Naive thymus-derived CD8-positive, alpha-beta T cell (primary cell): ENCODE results near the gene ABHD15. TPM values are rescaled to one million over a fixed set of nuclear protein-coding genes. Genes with fewer than 3 reads are reported as not detected.

ENCODE experiments used
- ATAC-seq, 2 donors: fragments of 150-1000 bp; cut with Tn5 transposase in 1 of 2; sonication (Bioruptor Pico), chemical (Tn5 transposase) in 1 of 2; 1 replicate in 1 of 2; 2 replicates in 1 of 2; pipeline ENCODE4 v1.10.0; 2021; ENCODE audit warnings: mild to moderate bottlenecking in 2 of 2, moderate library complexity in 2 of 2
- POLR2A ChIA-PET: fragments of 350-600 bp; sonication (Branson Sonifier 250); formaldehyde crosslinking; loops from one replicate; lab custom pipeline; 2021; ENCODE audit warnings: antibody characterized with exemption; lab: Charles Lee
- DNase-seq, 10 donors: peaks; one replicate each; pipeline versions ENCODE4 v3.0.0 to v3.0.0-alpha.2; 2020 to 2022
- H3K27ac Mint-ChIP-seq, 10 donors: one replicate each; pipeline ENCODE4 v1.8.0; 2020 to 2022; ENCODE audit warnings: mild to moderate bottlenecking in 10 of 10, mixed read lengths in 10 of 10, moderate library complexity in 4 of 10, inconsistent platforms in 1 of 10
- H3K27me3 Mint-ChIP-seq, 5 donors: one replicate each; pipeline ENCODE4 v1.8.0; 2021 to 2022; ENCODE audit warnings: mixed read lengths in 5 of 5
- H3K36me3 Mint-ChIP-seq, 3 donors: one replicate each; pipeline ENCODE4 v1.8.0; 2020 to 2022; ENCODE audit warnings: mixed read lengths in 3 of 3, mild to moderate bottlenecking in 2 of 3, inconsistent platforms in 1 of 3
- H3K4me1 Mint-ChIP-seq, 4 donors: one replicate each; pipeline ENCODE4 v1.8.0; 2021 to 2022; ENCODE audit warnings: mixed read lengths in 4 of 4
- H3K4me3 Mint-ChIP-seq, 10 donors: one replicate each; pipeline ENCODE4 v1.8.0; 2020 to 2022; ENCODE audit warnings: mild to moderate bottlenecking in 10 of 10, mixed read lengths in 10 of 10, moderate library complexity in 6 of 10, inconsistent platforms in 1 of 10
- H3K9me3 Mint-ChIP-seq, 9 donors: one replicate each; pipeline ENCODE4 v1.8.0; 2020 to 2022; ENCODE audit warnings: mixed read lengths in 9 of 9, mild to moderate bottlenecking in 3 of 9, inconsistent platforms in 1 of 9, moderate library complexity in 1 of 9
- polyA plus RNA-seq, 3 donors: library from polyadenylated mRNA; unstranded; fragments of 300-500 nt; fragmentation: Illumina TruSeq; gene quantifications; one replicate each; pipeline ENCODE4 v1.2.3, GENCODE V29; 2021
- total RNA-seq, 8 experiments: library from RNA in 2 of 8; stranded (reverse) in 2 of 8; gene quantifications; one replicate each; pipeline ENCODE4 v1.2.3 and lab custom pipeline; 2021 to 2026

ABHD15 gene
- total and polyA plus RNA-seq, 5 experiments from 2014 or later = 4.2 to 13.8 (median 8.9) TPM

DNA sequence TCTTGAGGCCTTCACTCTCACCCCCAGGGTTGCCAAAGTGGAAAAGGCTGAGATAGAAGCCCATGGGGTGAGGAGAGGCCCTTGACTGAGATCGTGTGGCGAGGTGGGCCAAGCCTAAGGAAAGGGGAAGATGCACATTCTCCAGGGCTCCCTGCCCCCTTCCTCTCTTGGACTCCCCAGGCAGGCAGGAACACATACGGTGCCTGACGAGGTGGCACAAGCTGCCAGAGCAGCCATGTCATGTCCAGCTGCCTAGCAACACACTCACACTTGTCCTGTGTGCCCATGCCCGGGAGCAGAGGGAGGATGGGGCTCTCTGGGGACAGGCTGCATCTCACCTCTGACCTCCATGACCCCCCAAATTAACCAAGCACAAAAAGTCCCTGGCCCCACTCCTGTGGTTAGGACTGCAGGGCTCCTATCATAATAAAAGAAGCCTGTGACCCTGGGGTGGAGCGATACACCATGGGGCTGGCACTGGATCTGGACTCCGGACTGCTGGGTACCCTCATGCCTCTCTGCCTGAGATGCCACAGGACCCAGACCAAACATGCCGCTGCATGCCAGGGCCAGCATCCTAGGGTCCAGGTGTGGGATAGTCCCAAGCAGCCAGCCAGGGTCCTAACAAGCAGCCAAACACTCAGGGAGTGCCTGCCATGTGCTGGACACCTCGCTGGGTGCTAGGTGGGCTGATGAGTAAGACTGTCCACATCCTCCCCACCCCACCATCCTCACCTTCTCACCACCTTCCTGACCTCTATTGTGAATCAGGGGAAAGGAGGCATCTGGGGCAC is 20.0 kb upstream of the ABHD15 start:
- Mint-ChIP-seq H3K4me1 (peaks cover 31 to 73% (median 71%) of the 10 kb centered on the region in 4 donors), H3K36me3 (peaks cover 0 to 5% (median 3%) of the 10 kb centered on the region in 3 donors), H3K27ac (peak overlapping the region in 9 of 10 donors; percentile 28 to 94 (median 82)), H3K27me3 (no peaks in the 10 kb centered on the region), H3K4me3 (peak overlapping the region in 9 of 10 donors; percentile 36 to 95 (median 92)), H3K9me3 (no peaks in the 10 kb centered on the region)
- ATAC-seq = no peak
- POLR2A ChIA-PET = interaction anchor here (1.3 to 3.1 kb wide), 4 partner anchors 9 to 29 kb away, joined by 4 to 31 read pairs (median 12); partner anchors contain the start of gene ABHD15
- no peak for DNase-seq

DNA sequence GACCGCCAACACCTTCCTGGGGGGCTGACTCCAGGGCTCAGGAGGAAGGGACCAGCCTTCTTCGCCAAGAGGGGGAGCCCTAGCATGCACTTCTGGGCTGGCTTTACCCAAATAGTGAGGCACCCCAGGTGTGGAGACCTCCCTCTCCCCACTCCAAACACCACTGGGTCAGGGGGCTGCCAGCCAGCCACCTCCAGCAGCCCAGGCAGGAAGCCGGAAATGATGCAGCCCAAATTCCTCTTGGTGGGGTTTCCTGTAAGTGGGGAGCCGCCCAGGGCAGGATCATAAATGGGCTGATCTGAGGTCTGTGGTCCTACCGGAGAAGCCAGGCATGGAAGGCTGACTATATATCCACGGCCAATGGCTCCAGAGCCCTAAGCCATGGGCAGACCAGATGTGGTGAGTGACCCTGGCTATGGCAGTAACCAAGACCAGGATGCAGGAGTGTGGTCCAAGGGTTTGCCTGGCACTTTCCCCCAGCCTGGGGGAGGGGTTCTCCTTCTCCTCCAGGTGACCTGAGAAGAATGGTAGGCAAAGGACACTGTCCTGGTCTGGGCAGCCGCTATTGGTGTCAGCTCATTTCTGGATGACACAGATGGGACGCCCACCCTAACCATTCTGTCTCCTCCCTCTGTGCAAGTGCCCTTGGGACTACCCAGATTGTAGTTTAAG is 18.4 kb upstream of the ABHD15 start:
- no peak for ATAC-seq
- H3K4me1 Mint-ChIP-seq = peaks cover 26 to 64% (median 60%) of the 10 kb centered on the region in 4 donors

DNA sequence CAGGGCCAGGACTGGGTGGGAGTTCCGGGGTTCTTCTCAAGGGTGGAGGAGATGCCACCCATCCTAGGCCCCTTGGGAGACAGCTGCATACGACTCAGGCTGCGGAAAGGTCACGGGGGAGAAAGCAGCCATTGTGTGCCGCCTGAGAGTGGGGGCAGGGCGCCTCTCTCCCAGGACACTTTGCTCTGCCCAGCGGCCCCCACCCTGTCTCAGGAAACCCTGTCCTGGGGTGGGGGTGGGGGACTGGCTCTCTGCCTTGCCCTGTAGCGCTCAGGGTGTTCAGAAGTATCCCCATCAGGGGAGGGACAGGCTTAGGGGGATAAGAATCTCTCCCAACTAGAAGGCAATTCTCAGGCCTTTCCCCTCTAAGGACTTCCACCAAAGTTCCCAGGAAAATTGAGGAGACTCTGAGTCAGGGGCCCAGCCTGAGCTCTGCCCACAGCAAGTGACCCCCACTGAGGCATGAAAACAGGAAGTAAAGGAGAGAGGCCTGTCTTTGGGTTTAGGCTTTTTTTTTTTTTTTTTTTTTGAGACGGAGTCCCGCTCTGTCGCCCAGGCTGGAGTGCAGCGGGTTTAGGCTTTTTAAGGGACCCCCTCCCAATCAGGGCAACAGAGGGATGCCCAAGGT is 17.7 kb upstream of the ABHD15 start:
- Mint-ChIP-seq H3K36me3 (peaks cover 0 to 15% (median 3%) of the 10 kb centered on the region in 3 donors), H3K4me1 (peaks cover 25 to 61% (median 57%) of the 10 kb centered on the region in 4 donors), H3K4me3 (peak overlapping the region in 5 of 10 donors; percentile 30 to 80 (median 64)), H3K9me3 (no peaks in the 10 kb centered on the region), H3K27ac (peak overlapping the region in 9 of 10 donors; percentile 61 to 83 (median 76)), H3K27me3 (no peaks in the 10 kb centered on the region)
- no peak for DNase-seq
- POLR2A ChIA-PET = interaction anchor here (0.7 to 6.0 kb wide), 4 partner anchors 8 to 345 kb away, joined by 5 to 43 read pairs (median 14); partner anchors contain the start of genes ANKRD13B and SSH2
- ATAC-seq = no peak

More for the DNA sequence above, 18.4 kb upstream of the ABHD15 start:
- Mint-ChIP-seq H3K36me3 (peaks cover 0 to 10% (median 3%) of the 10 kb centered on the region in 3 donors), H3K27ac (peak overlapping the region in 8 of 10 donors; percentile 21 to 83 (median 74)), H3K27me3 (no peaks in the 10 kb centered on the region), H3K9me3 (no peaks in the 10 kb centered on the region), H3K4me3 (peak overlapping the region in 8 of 10 donors; percentile 7 to 70 (median 30))
- POLR2A ChIA-PET = interaction anchor here (0.7 to 3.1 kb wide), 3 partner anchors 16 to 345 kb away, joined by 5 to 20 read pairs (median 9); partner anchors contain the start of gene SSH2
- DNase-seq = peak in 5 of 10 donors; percentile 11 to 68 (median 27)

DNA sequence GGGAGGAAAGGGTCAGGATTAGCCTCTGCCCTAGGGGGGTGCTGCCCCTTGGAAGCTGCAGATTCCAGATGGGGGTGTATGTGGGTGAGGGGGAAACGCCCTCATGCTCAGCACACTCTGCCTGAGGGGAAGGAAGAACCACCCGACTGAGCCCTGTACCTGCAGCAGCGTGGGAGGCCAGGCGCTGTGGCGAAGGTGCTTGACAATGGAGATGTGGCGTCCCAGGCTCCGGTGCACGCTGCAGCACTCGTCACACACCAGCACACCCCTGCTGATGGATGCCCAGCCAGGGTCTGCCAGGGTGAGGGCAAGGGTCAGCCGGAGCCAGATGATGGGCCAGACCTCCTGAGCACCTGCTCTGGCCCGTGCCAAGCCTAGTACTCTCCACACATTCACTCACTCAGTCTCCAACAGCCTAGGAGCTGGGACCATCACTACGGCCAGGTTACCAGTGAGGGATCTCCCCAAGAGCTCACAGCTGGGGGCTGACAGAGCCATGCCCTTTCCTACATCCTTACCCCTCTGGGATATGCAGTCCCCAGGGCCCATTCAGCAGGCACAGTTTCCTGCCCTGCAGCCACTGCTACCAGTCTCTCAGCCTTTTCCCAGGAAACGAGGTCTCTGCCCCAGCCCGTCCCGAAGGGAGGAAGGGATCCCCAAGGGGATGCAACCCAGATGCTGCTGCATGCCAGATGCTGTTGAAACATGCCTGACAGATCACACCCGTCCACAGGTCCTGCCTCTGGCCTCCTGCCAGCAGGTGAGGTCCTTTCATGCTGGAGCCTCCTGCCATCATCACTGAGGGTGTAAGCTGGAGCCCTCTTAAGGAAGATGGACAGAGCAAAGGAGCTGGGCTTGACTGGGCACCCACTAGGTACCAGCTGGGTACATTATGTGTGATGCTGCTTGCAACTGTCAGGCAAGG is 16.7 kb upstream of the ABHD15 start:
- H3K4me1 Mint-ChIP-seq = peaks cover 27 to 61% (median 57%) of the 10 kb centered on the region in 4 donors
- peaks cover 0 to 15% (median 3%) of the 10 kb centered on the region in 3 donors for H3K36me3 Mint-ChIP-seq
- POLR2A ChIA-PET = interaction anchor here (0.5 to 6.0 kb wide), 6 partner anchors 9 to 346 kb away, joined by 3 to 43 read pairs (median 6); partner anchors contain the start of genes ANKRD13B and SSH2

DNA sequence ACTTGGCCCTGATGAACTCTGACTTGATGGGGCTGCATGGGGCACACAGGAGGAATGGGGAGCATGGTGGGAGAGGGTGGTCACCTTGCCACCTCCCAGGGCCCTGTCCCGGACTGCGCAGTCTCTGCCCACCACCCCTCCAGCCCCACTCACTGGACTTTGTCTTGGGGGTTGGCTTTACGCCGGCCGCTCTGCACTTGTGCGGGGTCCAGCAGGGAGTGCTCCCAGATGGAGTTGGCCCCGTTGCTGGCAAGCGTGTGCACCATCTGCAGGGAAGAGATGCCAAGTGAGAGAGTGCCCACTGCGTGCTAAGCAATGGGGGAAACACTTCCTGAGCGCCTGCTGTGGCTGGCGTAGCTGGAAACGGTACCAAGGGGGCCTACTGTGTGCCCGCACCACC is 15.9 kb upstream of the ABHD15 start:
- H3K4me3 Mint-ChIP-seq = no peak overlapping the region
- DNase-seq (no peak), ATAC-seq (no peak)
- peak overlapping the region in 1 of 10 donors; percentile 33 for H3K27ac Mint-ChIP-seq
- H3K9me3 Mint-ChIP-seq = no peaks in the 10 kb centered on the region
- POLR2A ChIA-PET = interaction anchor here (0.8 to 6.0 kb wide), 2 partner anchors 8 to 10 kb away, joined by 3 to 43 read pairs; partner anchors contain the start of gene ANKRD13B
- H3K27me3 Mint-ChIP-seq = no peaks in the 10 kb centered on the region
- H3K36me3 Mint-ChIP-seq = peaks cover 0 to 15% (median 3%) of the 10 kb centered on the region in 3 donors
- H3K4me1 Mint-ChIP-seq = peaks cover 24 to 54% (median 50%) of the 10 kb centered on the region in 4 donors

More for the DNA sequence above, 16.7 kb upstream of the ABHD15 start:
- peak overlapping the region in 3 of 10 donors; percentile 7 to 52 (median 36) for H3K4me3 Mint-ChIP-seq
- peak overlapping the region in 8 of 10 donors; percentile 43 to 83 (median 72) for H3K27ac Mint-ChIP-seq
- ATAC-seq = no peak
- H3K9me3 Mint-ChIP-seq = no peaks in the 10 kb centered on the region
- no peaks in the 10 kb centered on the region for H3K27me3 Mint-ChIP-seq
- DNase-seq = peak in 1 of 10 donors; percentile 58

DNA sequence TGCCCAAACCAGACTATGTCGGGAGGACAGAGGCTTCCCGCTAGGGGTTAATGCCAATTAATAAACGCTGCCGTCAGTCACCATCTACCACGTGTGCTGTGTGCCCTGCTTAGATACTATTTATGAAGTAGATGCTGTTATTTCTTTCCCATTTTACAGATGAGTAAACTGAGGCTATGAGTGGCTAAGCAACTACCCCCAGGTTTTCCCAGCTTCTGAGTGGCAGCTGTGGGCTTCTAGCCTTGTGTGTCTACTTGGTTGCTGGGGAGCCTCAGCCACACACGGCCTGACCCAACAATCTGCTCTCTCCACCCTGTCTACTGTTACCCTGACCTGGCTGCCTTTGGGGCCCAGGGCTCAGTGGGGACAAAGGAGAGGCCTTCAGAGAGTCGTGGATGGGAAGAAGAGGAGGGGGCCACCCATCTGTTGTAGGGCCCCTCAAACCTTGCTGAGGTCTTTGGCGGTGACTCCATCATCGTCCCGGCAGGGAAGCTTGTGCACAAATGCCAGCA is 15.5 kb upstream of the ABHD15 start:
- ATAC-seq (no peak), DNase-seq (no peak)
- no peaks in the 10 kb centered on the region for H3K9me3 Mint-ChIP-seq
- peaks cover 0 to 17% (median 3%) of the 10 kb centered on the region in 3 donors for H3K36me3 Mint-ChIP-seq
- H3K27ac Mint-ChIP-seq = peak overlapping the region in 2 of 10 donors; percentile 38 to 67
- POLR2A ChIA-PET = interaction anchor here (1.3 to 6.0 kb wide), 4 partner anchors 10 to 196 kb away, joined by 3 to 43 read pairs (median 17); partner anchors contain the start of gene ANKRD13B
- H3K4me3 Mint-ChIP-seq = no peak overlapping the region
- no peaks in the 10 kb centered on the region for H3K27me3 Mint-ChIP-seq
- H3K4me1 Mint-ChIP-seq = peaks cover 19 to 49% (median 46%) of the 10 kb centered on the region in 4 donors

DNA sequence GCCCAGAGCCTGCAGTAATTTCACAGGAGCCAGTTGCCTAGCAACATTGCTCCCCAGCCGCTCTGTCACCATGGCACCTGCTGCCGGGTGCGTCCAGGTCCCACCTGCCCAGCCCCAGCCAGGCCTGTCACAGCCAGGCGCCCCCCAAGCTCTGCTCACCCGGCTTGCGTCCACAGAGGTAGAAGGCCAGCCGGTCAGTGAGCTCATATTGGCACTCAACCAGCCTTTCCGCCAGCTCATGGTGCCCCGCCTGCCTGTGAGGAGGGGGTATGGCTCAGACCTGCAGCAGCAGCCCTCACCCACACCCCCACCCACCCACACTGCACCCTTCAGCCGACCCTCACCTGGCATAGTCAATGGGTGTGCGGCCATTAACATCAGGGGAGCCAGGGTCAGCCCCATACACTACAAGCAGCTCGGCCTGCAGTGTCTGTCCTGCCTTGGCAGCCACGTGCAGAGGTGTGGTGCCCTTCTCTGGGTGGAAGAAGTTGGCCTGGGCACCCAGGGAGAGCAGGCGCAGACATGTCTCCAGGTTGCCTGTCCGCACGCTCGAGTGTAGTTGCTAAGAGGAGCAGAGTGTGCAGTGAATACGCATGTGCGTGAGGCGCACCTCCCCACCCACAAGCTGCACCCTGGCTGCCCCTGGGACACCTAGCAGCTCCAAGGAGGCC is 14.9 kb upstream of the ABHD15 start:
- H3K27ac Mint-ChIP-seq = peak overlapping the region in 2 of 10 donors; percentile 38 to 67
- ATAC-seq (no peak), DNase-seq (no peak)
- no peak overlapping the region for H3K4me3 Mint-ChIP-seq
- H3K9me3 Mint-ChIP-seq = no peaks in the 10 kb centered on the region
- POLR2A ChIA-PET = interaction anchor here (1.3 to 6.0 kb wide), 6 partner anchors 11 to 197 kb away, joined by 3 to 43 read pairs (median 16); partner anchors contain the start of genes ABHD15, ANKRD13B and TP53I13
- H3K4me1 Mint-ChIP-seq = peaks cover 18 to 43% (median 40%) of the 10 kb centered on the region in 4 donors
- H3K27me3 Mint-ChIP-seq = no peaks in the 10 kb centered on the region
- H3K36me3 Mint-ChIP-seq = peaks cover 0 to 21% (median 3%) of the 10 kb centered on the region in 3 donors

DNA sequence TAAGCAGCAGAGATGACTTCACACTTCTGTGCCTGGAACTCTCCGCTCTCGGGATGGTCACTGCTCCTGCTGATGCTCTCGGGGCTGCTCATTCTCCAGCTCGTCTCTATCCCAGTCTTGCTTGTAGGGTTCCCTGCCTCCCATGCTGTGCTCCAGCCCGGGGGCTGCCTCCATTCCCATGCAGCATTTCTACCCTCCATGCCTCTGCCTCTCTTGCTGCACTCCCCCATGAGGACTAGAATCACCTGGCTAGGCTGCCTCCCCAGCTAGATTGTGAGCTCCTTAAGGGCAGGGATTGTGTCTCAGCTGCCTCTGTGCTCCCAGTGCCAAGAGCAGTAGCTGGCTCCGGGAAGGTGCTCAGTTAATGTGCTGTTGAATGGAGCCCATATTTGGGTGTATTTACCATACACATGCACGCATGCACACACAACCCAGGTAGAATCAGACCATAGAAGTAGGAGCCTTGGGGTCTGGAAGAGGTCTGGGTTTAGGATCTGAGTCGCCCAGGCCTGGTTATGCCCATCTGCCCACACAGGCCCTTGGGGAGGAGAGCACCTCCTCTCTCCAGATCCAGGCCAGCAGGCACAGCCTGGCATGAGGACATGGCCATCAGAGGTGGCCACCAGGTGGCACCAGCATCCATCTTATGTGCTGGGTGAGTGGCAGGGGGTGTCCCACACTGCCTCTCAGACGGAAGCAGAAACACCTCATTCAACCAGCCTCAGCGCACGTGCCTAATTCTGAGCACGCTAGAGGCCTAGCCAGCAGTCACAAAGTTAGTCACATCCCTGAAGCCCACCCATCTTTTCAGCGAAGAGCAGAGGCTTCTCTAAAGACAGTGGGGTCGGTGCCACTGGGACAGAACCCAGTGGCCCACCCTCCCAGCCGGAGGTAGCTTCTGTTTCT is 13.3 kb upstream of the ABHD15 start:
- DNase-seq = peak; percentile 81 to 94 (median 89)
- POLR2A ChIA-PET = interaction anchor here (0.6 to 6.0 kb wide), 11 partner anchors 9 to 502 kb away, joined by 3 to 43 read pairs (median 6); partner anchors contain the start of genes ABHD15, ANKRD13B, CORO6 and TP53I13
- Mint-ChIP-seq H3K9me3 (no peaks in the 10 kb centered on the region), H3K4me1 (peaks cover 11 to 28% (median 26%) of the 10 kb centered on the region in 4 donors), H3K36me3 (peaks cover 0 to 31% (median 3%) of the 10 kb centered on the region in 3 donors), H3K27me3 (no peaks in the 10 kb centered on the region), H3K4me3 (peak overlapping the region in 1 of 10 donors; percentile 35), H3K27ac (peak overlapping the region; percentile 38 to 93 (median 76))
- ATAC-seq = peak; percentile 98 to 99

DNA sequence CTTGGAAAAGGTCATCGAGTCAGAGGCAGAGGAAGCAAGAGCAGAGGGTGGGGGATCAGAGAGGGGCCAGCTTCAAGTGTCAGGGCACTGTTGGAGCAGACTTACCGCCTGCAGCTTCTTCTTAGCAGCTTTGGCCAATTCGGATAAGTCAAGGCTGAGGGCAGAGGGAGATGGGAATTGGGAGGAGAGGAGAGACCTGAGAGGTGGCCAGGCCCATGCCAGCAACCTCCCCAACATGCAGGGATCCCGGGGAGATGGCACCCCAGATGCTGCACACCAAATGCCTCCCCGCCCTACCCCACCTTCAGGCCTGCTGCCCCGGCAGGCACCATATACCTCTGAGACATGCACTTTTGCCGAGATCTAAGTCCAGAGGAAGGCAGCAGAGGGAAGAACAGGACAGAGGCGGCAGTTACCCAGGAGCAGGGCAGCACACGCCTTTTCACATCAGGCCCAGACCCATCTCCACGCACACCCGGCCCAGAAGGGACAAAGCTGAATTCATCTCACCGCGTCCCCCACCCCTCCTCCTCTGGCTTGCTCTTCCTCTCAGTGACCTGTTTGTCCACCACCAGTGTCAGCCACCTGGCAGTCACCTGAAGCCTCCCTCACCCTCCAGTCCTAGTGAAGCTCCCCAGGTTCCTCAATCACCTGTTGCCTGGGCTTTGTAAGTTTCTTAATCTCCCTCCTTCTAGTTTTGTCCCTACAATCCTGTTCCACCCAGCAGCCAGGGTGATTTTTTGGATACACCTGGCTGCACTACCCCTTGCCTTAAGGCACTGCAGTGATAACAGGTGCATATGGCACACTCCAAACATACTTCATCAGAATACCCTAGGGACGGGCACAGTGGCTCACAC is 12.0 kb upstream of the ABHD15 start:
- POLR2A ChIA-PET = interaction anchor here (1.4 to 6.0 kb wide), 6 partner anchors 8 to 352 kb away, joined by 4 to 43 read pairs (median 16); partner anchors contain the start of genes ABHD15, ANKRD13B and TP53I13
- Mint-ChIP-seq H3K27ac (peak overlapping the region in 3 of 10 donors; percentile 11 to 62 (median 19)), H3K9me3 (no peaks in the 10 kb centered on the region), H3K4me1 (peaks cover 5 to 19% (median 16%) of the 10 kb centered on the region in 4 donors), H3K27me3 (no peaks in the 10 kb centered on the region), H3K4me3 (no peak overlapping the region), H3K36me3 (peaks cover 0 to 41% (median 4%) of the 10 kb centered on the region in 3 donors)
- DNase-seq (no peak), ATAC-seq (no peak)
